Activated CD4-positive, alpha-beta T cell treated with anti-CD3 and anti-CD28 coated beads, Interleukin-2, amount 50 U/mL, for 4 hours (primary cell): ENCODE measurements around the gene ANK2.
A peak's percentile ranks its signal among the peaks of the same experiment; 100 is the strongest.

ENCODE experiments used
- DNase-seq, 2 experiments: peaks; one replicate each; pipeline ENCODE4 v3.0.0-alpha.2; 2020

ANK2 gene

DNA sequence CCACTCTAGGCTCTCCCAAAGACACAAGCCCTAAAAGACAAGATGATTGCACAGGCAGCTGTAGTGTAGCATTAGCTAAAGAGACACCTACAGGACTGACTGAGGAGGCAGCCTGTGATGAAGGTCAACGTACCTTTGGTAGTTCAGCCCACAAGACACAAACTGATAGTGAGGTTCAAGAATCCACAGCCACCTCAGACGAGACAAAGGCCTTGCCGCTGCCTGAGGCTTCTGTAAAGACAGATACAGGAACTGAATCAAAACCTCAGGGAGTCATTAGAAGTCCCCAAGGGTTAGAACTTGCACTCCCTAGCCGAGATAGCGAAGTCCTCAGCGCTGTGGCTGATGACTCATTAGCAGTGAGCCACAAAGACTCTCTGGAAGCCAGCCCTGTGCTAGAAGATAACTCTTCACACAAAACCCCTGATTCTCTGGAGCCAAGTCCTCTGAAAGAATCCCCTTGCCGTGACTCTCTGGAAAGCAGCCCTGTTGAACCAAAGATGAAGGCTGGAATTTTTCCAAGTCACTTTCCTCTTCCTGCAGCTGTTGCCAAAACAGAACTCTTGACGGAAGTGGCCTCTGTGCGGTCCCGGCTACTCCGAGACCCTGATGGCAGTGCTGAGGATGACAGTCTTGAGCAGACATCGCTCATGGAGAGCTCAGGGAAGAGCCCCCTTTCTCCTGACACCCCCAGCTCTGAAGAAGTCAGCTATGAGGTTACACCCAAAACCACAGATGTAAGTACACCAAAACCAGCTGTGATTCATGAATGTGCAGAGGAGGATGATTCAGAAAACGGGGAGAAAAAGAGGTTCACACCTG lies 306.3 kb downstream of the ANK2 start:
- peak; percentile 55 to 68 for DNase-seq

DNA sequence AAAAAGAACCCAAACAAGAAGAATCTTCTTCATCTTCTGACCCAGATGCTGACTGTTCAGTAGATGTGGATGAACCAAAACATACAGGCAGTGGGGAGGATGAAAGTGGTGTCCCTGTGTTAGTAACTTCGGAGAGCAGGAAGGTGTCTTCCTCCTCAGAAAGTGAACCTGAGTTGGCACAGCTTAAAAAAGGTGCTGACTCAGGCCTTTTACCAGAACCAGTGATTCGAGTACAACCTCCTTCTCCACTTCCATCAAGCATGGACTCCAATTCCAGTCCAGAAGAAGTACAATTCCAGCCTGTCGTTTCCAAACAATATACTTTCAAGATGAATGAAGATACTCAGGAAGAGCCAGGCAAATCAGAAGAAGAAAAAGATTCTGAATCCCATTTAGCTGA lies 307.0 kb downstream of the ANK2 start:
- DNase-seq, result no peak

DNA sequence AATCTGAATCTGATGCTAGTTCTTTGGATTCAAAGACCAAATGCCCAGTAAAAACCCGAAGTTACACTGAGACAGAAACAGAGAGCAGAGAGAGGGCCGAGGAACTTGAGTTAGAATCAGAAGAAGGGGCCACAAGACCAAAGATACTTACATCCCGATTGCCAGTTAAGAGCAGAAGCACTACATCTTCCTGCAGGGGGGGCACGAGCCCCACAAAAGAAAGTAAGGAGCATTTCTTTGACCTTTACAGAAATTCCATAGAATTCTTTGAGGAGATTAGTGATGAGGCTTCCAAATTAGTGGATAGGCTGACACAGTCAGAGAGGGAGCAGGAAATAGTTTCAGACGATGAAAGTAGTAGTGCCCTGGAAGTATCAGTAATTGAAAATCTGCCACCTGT lies 309.3 kb downstream of the ANK2 start:
- no peak for DNase-seq

- no peak for DNase-seq
Measured at GRCh38 chr4:113365377-113365776, 315.9 kb downstream of the ANK2 start.

DNA sequence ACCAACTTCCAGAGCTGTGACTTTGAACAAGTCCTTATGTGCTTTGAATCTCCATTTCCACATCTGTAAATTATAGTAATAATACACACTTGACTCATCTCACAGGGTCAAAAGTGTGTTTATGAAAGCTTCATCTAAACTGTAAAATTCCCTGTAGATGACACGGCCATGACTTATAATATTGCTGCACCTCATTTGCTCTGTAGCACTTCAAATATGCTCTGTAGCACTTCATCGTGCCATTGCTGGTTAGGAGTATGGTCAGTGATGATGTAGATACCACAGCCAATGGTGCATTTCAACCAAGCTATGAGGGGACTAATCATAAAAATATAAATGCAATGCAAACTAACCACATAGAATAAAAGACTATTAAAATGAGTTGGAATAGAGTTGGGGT lies 318.6 kb downstream of the ANK2 start:
- DNase-seq, result no peak

- DNase-seq, result no peak
Measured at GRCh38 chr4:113371111-113371510, 321.7 kb downstream of the ANK2 start.

- no peak for DNase-seq
Measured at GRCh38 chr4:113375964-113376666, 326.7 kb downstream of the ANK2 start.

- DNase-seq, result no peak
Measured at GRCh38 chr4:113378836-113379235, 329.4 kb downstream of the ANK2 start.

DNA sequence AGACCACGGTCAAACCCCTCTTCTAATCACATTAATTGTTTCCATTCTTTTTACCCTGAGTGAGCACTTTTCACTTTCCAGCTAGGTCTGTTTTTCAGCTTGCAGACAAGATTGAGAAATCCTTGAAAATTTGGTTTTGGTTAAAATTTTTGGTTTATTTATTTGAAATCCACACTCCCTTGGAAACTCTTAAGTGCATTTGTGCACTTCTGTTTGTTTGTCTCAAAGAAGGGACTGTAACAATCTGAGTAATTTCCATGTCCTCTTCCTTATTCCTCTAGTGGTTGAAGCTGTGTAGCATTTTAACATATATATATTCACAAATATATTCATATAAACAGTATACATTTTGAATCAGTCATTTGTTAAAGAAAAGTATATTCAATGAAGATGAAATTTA lies 333.3 kb downstream of the ANK2 start:
- no peak for DNase-seq

DNA sequence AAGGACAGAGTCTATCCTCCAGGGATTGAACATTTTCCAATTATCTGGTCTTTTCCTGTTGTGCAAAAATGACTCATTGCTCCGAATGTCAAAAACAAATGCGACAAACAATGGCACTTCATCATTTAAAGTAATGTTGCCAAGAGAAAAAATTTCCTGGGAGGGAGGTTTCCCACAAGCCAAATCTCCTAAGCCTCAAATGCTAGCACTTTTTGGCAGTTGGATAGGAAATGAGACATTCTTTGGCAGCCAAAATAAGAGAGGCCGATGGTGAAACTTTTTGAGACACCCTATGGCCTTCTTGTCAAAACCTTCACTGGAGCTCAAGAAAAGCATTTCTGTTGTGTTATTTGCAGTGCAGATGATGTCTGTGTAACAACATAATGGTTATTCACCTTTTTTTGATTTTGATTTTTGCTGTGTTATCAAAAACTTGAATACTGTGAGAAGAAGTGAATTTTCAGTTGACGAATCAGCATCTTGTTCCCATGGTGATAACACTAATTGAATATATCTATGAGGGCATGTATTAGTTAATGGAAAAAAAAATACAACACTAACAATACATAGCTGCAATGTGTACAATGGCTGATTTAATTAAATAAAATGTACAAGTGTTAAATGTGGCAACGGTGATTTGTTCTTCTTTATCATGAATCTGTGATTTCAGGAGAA lies 333.8 kb downstream of the ANK2 start:
- no peak for DNase-seq

GRCh38 chr4:113384600-113384999 lies 335.1 kb downstream of the ANK2 start:
- no peak for DNase-seq

GRCh38 chr4:113385281-113385899 lies 335.9 kb downstream of the ANK2 start:
- no peak for DNase-seq

DNA sequence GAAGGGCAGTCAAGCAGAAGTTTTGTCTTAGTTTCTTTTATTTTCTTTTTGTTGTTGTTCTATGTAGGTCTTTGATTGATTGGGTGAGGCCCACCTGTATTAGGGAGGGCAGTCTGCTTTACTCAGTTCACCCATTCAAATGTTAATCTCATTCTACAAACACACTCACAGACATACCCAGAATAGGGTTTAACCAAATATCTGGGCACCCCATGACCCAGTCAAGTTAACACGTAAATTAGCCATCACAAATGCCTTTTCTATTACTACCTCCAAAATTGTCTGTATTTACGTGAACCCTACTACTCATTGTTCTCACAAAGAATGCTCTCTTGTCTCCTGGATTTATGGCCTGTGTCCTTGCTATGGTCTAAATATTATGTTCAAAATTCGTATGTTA lies 339.7 kb downstream of the ANK2 start:
- no peak for DNase-seq

DNA sequence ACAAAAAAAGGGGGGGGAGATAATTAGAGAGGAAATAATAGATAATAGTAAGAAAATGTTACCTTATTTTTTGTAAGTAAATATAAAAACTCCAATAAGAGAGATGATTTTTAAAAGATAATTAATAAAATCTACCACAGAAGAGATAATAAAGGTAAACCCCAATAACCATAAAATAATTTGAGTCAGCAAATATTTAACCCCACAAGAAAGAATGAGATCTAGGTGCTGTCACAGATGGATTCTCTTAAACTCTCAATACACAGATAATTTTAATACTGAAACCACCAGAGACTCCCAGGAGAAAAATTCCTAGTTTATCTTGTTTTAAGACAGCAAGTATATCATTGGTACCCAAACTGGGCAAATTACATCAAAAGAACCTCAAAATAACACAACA lies 341.4 kb downstream of the ANK2 start:
- no peak for DNase-seq

GRCh38 chr4:113394108-113394729 lies 344.8 kb downstream of the ANK2 start:
- DNase-seq, result no peak

DNA sequence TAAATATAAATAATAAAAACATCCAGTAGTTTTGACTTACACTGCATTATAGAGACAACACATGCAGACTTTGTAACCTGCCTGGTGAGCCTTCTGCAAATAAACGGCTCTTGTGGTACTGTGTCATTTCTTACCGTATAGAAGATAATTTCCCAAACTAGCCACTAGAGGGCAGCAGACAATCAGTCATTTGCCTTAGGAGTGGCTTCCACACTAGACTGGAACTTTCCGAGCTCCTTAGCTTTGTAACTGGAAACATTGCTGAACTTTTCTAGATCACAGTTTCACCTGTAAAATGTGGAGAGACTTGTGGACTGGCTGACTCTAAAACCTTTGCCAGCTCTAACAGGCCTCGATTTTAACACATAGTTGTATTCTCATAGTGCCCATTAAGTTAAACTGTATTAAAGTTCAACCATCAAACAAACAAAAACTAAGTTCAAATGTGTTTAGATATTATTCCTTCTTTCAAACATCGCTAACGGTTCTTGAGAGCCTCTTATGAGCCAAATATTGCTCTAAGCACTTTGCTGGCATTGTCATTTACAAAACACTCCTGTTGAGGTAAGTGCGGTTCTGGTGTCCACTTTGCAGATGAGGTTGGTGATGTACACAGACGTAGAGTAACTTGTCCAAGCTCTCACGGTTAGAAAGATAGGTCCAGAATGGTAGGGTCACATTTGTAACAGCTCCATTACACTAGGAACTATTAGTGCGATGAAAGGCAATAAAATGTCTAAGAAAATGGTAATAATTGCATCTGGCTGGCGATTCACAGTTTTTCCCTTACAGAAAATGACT lies 345.5 kb downstream of the ANK2 start:
- peak; percentile 5 to 21 for DNase-seq

DNA sequence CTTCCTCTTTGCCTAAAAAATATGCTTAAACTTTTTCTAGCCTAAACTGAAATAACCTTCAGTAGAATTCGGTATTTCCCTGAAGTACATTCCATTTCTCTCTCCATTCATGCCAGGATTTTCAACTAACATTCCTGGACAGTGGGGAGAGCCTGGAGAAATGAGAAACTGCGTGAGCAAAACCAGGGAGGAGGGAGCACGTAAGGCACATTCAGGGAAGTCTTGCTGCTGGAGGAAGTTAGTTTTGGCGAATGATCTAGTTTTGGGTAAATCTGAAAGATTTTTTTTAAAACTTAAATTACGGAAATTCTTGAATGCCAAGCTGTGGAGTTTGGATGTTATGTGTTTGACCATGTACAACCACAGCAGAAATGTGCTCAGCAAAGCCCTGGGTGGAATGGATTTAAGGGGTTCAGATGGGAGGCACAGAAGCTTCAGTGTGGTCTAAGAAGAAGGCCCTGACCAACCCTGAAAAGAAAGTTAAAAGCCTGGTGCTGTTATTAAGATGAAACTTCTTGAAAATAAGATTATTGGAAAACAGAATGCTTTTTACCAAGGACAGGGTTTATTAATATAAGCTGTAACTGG lies 347.8 kb downstream of the ANK2 start:
- DNase-seq, result no peak

DNA sequence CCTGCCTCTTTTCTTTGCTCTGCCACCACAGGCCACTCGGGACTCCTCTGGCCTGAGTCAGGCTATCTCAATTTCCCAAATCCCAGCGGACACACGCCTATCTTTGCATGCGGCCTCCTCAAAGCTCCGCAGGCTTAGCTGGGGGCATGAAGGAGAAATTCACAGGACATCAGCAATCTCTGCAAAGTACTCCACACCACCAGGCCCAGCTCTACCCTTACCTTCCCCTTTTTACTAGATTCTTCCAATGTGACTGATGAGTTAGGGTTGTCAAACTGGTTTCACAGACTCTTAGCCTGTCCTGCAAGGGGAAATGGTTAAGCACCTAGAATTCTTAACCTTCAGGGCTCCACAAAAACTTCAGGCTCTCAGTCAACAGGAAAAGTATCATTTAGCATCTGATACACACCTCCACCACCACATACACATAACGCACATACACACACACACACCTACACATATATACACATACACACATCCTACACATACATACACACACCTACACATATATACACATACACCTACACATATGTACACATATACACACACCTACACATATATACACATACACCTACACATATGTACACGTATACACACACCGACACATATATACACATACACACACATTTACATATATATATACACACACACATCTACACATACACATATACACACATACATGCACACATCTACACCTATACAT lies 349.1 kb downstream of the ANK2 start:
- DNase-seq, result no peak

- DNase-seq, result no peak
Measured at GRCh38 chr4:113404167-113404571, 354.7 kb downstream of the ANK2 start.

GRCh38 chr4:113404841-113405240 lies 355.4 kb downstream of the ANK2 start:
- no peak for DNase-seq
